Posterior vena cava (tissue), 2 donors: ENCODE data around the gene FCHSD2. TPM values are rescaled to one million over a fixed set of nuclear protein-coding genes. Genes with fewer than 3 reads are reported as not detected.
"Not testable (repeated sequence)": the region's sequence is repeated elsewhere in the genome, so short reads cannot be mapped to it uniquely, and the experiment has no call there.

Experiments used
- DNase-seq: peaks from one replicate; pipeline ENCODE4 v3.0.0-alpha.2; 2020; ENCODE audit warnings: low spot score
- intact Hi-C, 2 donors: fragments of 100-400 bp; cut with DNase I; formaldehyde crosslinking; loops; one replicate each; pipeline versions ENCODE4 v1.14.1 to v1.14.2; 2022 to 2023
- total RNA-seq, 2 donors: library from RNA; stranded (reverse); fragmentation: NEBNext Ultra II Directional; extraction: Animal tissue kit (Norgen Biotek cat#: 25700); gene quantifications; one replicate each; pipeline ENCODE4 v1.2.1, GENCODE V29; 2021
- donor health status: DM: yes; HTN: yes; CAD: no.
- donor health status: DM: yes; HTN: yes; CAD: no.

FCHSD2 gene
- total RNA-seq, 2 donors from 2014 or later, result 55.6 to 62.1 TPM

DNA sequence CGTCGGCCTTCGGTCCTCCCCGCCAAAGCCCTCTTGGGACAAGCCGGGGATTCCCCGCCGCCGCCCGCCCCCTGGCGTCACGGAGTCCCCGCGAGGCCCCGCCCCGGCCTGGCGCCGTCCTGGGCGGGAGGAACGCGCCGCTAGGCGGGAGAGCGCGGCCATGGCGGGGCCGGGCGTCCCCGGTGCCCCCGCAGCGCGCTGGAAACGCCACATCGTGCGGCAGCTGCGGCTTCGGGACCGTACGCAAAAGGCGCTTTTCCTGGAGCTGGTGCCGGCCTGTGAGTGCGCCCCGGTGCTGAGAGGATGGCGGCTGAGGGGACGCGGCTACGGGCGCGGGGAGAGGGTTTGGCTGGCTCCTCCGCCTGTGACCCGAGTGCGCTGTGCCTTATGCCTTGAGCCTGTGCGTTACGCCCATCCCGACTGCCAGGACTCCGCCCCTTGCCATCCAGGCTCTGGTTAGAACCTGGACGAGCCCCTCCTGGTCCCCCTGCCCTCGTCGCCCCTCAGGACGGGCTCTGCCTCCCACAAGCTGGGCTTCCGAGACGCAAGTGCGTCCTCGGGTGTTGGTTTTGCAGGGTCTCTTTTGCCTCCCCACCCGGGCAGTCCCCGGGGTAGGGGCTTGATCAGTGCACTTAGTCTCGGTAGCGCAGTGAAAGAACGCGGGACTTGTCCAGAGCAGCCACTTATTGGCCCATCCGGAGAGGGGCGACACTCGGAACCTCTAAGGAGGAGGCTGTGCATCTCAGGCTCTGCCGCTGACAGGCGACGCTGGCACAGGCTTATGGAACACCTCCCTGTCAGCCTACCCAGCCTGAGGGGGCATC is 327.6 kb downstream of the FCHSD2 start, which contains the start of gene ATG16L2:
ATG16L2 (plus strand) TSS at position 126 of the 824 bp plus-strand sequence; CDS start at position 161, 35 bp downstream.
- intact Hi-C loops, result loop anchor here in 1 of 2 donors (5.0 kb wide), 1 partner anchor 1348 kb away; no protein-coding TSS in a partner anchor
- DNase-seq, result peak; percentile 96

GRCh38 chr11:72813740-72814285 is 328.3 kb downstream of the FCHSD2 start:
- DNase-seq, result peak; percentile 95
- intact Hi-C loops, result no loop called here

- intact Hi-C loops, result no loop called here
- no peak for DNase-seq
These were observed 329.0 kb downstream of the FCHSD2 start for GRCh38 chr11:72812967-72813739.

DNA sequence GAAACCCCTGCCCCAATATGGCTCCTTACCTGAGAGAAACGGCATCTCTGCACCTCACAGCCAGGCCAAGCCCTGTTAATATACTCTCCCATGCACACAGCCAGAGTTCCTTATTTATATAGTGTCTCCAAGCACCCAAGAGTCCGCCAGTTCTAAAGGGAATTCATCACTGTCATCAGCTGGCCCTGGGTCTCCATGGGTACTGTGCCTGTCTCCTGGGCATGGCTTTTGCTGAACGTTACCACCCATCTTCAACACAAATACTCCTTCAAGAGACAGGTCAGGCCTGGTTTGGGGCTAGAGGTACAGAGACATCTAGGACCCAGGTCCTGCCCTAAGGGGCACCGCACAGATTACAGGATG is 329.5 kb downstream of the FCHSD2 start:
- DNase-seq, result no peak

DNA sequence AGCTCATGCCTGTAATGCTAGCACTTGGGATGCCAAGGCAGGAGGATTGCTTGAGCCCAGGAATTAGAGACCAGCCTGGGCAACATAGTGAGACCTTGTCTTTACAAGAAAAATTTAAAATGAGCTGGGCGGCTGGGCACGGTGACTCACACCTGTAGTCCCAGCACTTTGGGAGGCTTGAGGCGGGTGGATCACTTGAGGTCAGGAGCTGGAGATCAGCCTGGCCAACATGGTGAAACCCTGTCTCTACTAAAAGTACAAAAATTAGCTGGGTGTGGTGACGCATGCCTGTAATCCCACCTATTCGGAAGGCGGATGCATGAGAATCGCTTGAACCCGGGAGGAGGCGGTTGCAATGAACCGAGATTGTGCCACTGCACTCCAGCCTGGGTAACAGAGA is 330.4 kb downstream of the FCHSD2 start:
- intact Hi-C loops, DNase-seq: not testable (repeated sequence)

More for the DNA sequence above, 329.5 kb downstream of the FCHSD2 start:
- intact Hi-C loops, result no loop called here

- intact Hi-C loops, result no loop called here
- no peak for DNase-seq
These were observed 333.8 kb downstream of the FCHSD2 start for GRCh38 chr11:72808331-72808798.

DNA sequence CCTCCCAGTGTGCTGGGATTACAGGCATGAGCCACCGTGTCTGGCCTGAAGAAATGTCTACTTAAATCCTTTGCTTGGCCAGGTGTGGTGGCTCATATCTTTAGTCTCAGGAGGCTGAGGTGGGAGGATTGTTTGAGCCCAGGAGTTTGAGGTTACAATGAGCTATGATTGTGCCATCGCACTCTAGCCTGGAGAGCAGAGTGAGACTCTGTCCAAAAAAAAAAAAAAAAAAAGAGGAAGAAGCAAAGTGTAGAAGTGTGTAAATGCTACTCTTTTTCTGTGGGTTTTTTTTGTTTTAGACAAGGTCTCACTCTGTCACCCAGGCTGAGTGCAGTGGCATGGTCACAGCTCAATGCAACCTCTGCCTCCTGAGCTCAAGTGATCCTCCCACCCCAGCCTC is 334.3 kb downstream of the FCHSD2 start:
- intact Hi-C loops, result no loop called here
- no peak for DNase-seq

DNA sequence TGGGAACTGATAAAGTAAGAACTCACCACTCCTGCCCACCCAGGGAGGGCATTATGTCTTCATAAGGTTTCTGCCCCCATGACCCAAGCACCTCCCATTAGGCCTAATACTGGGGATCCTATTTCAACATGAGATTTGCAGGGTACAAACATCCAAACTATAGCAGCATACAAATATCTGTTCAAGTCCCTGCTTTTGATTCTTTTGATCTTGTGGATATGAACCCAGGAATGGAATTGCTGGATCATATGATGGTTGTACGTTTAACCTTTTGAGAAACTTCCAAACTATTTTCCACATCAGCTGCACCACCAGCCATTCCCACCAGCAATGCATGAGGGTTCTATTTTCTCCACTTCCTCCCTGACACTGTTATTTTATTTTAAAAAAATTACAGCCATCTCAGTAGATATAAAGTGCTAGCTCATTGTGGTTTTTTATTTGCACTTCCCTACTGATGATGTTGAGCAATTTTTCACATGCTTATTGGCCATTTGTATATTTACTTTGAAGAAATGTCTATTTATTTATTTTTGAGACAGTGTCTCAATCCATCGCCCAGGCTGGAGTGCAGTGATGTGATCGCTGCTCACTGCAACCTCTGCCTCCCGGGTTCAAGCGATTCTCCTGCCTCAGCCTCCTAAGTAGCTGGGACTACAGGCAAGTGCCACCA is 335.0 kb downstream of the FCHSD2 start:
- intact Hi-C loops, result no loop called here
- no peak for DNase-seq

GRCh38 chr11:72806378-72806777 is 335.7 kb downstream of the FCHSD2 start:
- intact Hi-C loops, DNase-seq: not testable (repeated sequence)

DNA sequence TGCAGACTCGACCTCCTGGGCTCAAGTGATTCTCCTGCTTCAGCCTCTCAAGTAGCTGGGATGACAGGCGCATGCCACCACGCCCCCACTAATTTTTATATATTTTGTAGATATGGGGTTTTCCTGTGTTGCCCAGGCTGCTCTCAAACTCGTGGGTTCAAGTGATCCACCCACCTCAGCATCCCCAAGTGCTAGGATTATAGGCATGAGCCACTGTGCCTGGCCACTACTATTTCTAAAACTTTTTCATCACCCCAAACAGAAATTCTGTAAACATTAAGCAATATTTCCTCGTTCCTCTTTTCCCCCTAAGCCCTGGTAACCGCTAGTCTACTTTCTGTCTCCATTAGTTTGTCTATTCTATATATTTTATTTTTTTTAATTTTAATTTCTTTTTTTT is 336.9 kb downstream of the FCHSD2 start:
- no peak for DNase-seq

GRCh38 chr11:72802822-72803221 is 339.3 kb downstream of the FCHSD2 start:
- intact Hi-C loops, result no loop called here
- no peak for DNase-seq

More for the DNA sequence above, 336.9 kb downstream of the FCHSD2 start:
- intact Hi-C loops, result no loop called here

DNA sequence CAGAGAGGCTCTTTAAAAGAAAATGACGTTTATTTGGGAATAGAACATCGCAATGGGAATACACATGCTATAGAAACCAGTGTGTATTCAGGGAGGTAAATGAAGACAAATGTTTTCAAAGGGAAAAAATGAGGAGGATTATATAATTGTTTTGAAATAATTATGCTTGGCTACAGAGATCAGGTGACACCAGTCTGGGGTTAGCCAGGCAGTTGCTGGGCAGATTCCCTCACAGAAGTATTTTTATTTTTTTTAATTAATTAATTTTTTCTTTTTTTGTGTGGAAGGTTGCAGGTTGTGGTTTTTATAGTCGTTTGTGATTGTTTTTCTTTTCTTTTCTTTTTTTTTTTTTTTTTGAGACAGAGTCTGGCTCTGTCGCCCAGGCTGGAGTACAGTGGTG is 342.7 kb downstream of the FCHSD2 start:
- intact Hi-C loops, result no loop called here
- no peak for DNase-seq

- DNase-seq, result no peak
- intact Hi-C loops, result no loop called here
These were observed 343.8 kb downstream of the FCHSD2 start for GRCh38 chr11:72798361-72798760.

DNA sequence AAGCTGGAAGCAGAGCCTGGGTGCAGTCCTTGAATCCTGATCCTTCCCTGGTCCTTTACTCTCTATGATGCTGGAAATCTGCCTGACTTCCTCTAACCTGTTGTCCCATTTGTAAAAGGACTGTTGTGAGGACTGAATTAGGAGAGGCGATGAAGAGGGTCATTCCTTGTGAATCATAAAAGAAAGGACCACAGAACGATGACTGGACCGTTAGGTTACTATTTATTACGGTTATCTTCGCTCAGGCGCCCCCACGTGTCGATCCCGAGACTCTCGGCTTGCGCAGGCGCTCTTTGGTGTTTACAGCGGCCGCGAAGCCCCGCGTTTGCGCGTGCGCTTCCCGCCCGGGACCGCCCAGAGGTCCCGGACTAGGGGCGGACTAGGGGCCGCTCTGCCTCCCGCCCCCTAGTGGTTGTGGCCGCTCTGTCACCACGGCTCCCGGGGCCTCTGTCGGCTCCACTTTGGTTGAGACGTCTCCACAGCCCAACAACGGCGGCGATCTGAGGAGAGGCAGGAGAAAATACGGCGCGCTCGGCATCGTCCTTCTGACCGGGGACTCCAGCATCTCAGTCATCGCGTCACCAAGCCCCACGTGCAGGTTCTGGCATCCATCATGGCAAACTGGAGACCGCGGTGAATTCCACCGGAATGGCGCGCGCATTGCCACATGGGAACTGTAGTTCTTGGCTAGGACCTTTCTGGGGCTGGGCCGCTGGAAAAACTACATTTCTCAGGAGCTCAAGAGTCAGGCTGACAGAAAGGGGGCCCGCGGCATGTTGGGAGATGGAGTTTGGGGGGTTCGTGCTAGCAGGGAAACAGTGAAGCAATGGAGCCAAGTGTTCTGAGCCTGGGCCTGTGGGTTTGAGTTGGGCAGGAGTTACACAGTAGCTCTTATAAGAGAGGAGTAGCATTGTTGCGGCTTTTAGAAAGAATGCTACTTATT is 348.4 kb downstream of the FCHSD2 start, which contains the start of gene STARD10:
STARD10 (minus strand) TSS at position 623 of the 943 bp plus-strand sequence. CDS start 12,866 bp downstream, outside the sequence.
- intact Hi-C loops, result loop anchor here (5.0 kb wide), 1 partner anchor 66 kb away; no protein-coding TSS in a partner anchor
- peak; percentile 99 for DNase-seq

DNA sequence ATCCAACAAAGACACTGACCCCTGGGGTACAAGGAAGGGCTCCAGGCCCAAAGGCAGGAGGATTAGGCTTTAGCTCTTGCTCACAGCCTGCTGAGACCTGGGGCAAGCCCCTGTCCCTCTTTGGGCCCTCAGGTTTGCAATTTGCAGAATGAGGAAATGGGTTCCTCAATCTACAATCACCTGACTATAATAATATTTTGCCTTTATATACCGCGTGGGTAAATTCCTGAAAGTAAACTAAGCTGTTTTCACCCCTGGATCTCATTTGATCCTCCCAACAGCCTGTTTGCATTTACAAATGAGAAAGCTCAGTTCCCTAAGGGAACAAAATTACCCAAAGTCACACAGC is 349.1 kb downstream of the FCHSD2 start:
- DNase-seq, result no peak
- intact Hi-C loops, result loop anchor here (5.0 kb wide), 1 partner anchor 66 kb away; no protein-coding TSS in a partner anchor

DNA sequence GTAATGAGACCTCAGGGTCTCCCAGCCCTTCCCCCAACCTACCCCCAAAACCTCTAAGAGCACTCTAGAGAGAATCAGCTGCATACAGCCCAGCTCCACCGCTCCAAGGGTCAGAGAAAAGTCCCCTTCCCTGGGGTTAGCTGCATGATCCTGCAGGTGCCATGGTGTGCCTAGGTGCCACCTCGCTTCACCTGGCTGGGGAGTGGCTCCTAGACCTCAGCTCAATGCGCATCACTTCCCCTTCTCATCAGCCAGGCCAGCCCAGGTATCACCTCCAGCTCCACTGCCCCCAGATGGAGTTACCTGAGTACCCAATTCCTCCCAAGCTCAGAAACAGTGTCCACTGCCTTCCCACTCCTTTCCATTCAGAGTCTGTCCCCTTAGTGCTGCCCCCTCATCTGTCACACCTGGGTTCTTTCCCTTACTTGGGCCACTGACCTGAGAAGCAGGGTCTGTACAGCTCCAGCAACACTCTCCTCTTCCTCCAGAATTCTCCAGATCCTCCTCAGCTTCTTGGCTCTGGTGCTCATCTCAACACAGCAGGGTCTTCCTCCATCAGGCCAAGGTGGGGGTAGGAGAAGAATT is 349.6 kb downstream of the FCHSD2 start:
- DNase-seq, result no peak
- intact Hi-C loops, result loop anchor here (5.0 kb wide), 1 partner anchor 65 kb away; no protein-coding TSS in a partner anchor

DNA sequence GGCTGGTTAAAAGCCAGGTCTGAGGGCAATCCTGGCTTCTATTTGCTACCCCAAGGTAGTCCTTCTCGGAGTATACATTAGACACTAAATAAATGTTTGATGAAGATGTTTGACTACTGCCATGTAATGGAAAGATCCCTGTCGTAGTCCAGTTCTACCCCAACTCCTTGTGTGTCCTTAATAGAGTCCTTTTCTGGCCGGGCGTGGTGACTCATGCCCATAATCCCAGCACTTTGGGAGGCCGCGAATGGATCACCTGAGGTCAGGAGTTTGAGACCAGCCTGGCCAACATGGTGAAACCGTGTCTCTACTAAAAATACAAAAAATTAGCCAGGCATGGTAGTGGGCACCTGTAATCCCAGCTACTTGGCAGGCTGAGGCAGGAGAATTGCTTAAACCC is 350.9 kb downstream of the FCHSD2 start:
- intact Hi-C loops, result loop anchor here (5.0 kb wide), 1 partner anchor 64 kb away; no protein-coding TSS in a partner anchor

More for the DNA sequence above, 350.9 kb downstream of the FCHSD2 start:
- not testable (repeated sequence) for DNase-seq
